Measurements from ENCODE around the gene SLC8A2. TPM values are rescaled to one million over a fixed set of nuclear protein-coding genes. Genes with fewer than 3 reads are reported as not detected.

SLC8A2 gene
- total and polyA plus RNA-seq, 10 of the 15 experiments (the other 5 are each of a cell fraction or from before 2014, with no cell fraction given), result not detected

- TF ChIP-seq ZNF24 (IDR thresholded peaks at IDR 0.05) (no peak), IRF3 (IDR thresholded peaks at IDR 0.05) (no peak), MTA2 (IDR thresholded peaks at IDR 0.05; ENCODE audit: low read depth) (no peak), PRDM15 (CRISPR knock-in tag; IDR thresholded peaks at IDR 0.05) (no peak), NFYB (IDR thresholded peaks at IDR 0.05; ENCODE audit: insufficient read depth, low read depth, low read length) (no peak), USF2 (IDR thresholded peaks at IDR 0.05; ENCODE audit: borderline replicate concordance, low read depth, low read length) (no peak), JUNB (IDR thresholded peaks at IDR 0.05) (no peak), GATAD2B (conservative IDR thresholded peaks at IDR 0.05; ENCODE audit: low read depth) (no peak), CUX1 (IDR thresholded peaks at IDR 0.05; ENCODE audit: insufficient replicate concordance, low read depth, low read length) (no peak), MTA3 (IDR thresholded peaks at IDR 0.05; ENCODE audit: borderline replicate concordance, low read length) (no peak), MLLT1 (IDR thresholded peaks at IDR 0.05) (peak; percentile 21; the same call in 1 of the 2 replicates), KDM1A (IDR thresholded peaks at IDR 0.05; ENCODE audit: borderline replicate concordance) (no peak), MEF2B (IDR thresholded peaks at IDR 0.05; ENCODE audit: partially characterized antibody, poor library complexity, severe bottlenecking) (no peak), RELA (IDR thresholded peaks at IDR 0.05; ENCODE audit: borderline replicate concordance, partially characterized antibody) (peak; percentile 52), SUPT20H (IDR thresholded peaks at IDR 0.05; ENCODE audit: borderline replicate concordance, control insufficient read depth, low read depth, low read length) (no peak)
Measured at GRCh38 chr19:47483800-47484690, 12.4 kb upstream of the SLC8A2 start, which contains the start of gene KPTN (continued).
